GM19043 (cell line): ENCODE measurements around the gene PRKCE.
"Not testable (repeated sequence)": the region's sequence is repeated elsewhere in the genome, so short reads cannot be mapped to it uniquely, and the experiment has no call there.

Source experiments
- ATAC-seq: cut with Tn5 transposase; IDR thresholded peaks from one replicate; pipeline ENCODE4 v1.9.1; 2021; ENCODE audit warnings: low read depth; ENCODE audit not compliant: unreplicated experiment

Gene PRKCE

GRCh38 chr2:46193356-46193755, 541.9 kb downstream of the PRKCE start:
- ATAC-seq = no peak

GRCh38 chr2:46193855-46194254, 542.4 kb downstream of the PRKCE start:
- ATAC-seq = no peak

- no peak for ATAC-seq
Observed at GRCh38 chr2:46194856-46195255, 543.4 kb downstream of the PRKCE start.

GRCh38 chr2:46195819-46196218, 544.3 kb downstream of the PRKCE start:
- ATAC-seq = no peak

GRCh38 chr2:46196871-46197462, 545.5 kb downstream of the PRKCE start:
- no peak for ATAC-seq

- no peak for ATAC-seq
Observed at GRCh38 chr2:46197672-46198071, 546.2 kb downstream of the PRKCE start.

GRCh38 chr2:46198164-46198883, 546.8 kb downstream of the PRKCE start:
- no peak for ATAC-seq

GRCh38 chr2:46198966-46199365, 547.5 kb downstream of the PRKCE start:
- no peak for ATAC-seq

GRCh38 chr2:46200100-46200690, 548.7 kb downstream of the PRKCE start:
- no peak for ATAC-seq

- ATAC-seq = no peak
Observed at GRCh38 chr2:46200861-46201605, 549.6 kb downstream of the PRKCE start.

GRCh38 chr2:46202453-46202852, 551.0 kb downstream of the PRKCE start:
- ATAC-seq = no peak

GRCh38 chr2:46202987-46203386, 551.5 kb downstream of the PRKCE start:
- no peak for ATAC-seq

GRCh38 chr2:46203636-46204035, 552.2 kb downstream of the PRKCE start:
- ATAC-seq = not testable (repeated sequence)

GRCh38 chr2:46207591-46207990, 556.1 kb downstream of the PRKCE start:
- no peak for ATAC-seq

GRCh38 chr2:46208766-46209165, 557.3 kb downstream of the PRKCE start:
- ATAC-seq = no peak

- ATAC-seq = no peak
Observed at GRCh38 chr2:46210063-46210462, 558.6 kb downstream of the PRKCE start.

GRCh38 chr2:46211461-46211860, 560.0 kb downstream of the PRKCE start:
- ATAC-seq = no peak

- ATAC-seq = no peak
Observed at GRCh38 chr2:46213906-46214305, 562.4 kb downstream of the PRKCE start.

GRCh38 chr2:46216213-46216612, 564.7 kb downstream of the PRKCE start:
- ATAC-seq = no peak

- not testable (repeated sequence) for ATAC-seq
Observed at GRCh38 chr2:46223514-46223913, 572.0 kb downstream of the PRKCE start.

GRCh38 chr2:46225150-46225625, 573.7 kb downstream of the PRKCE start:
- ATAC-seq = no peak
